ENCODE measurements around the gene PCSK5.

DNA sequence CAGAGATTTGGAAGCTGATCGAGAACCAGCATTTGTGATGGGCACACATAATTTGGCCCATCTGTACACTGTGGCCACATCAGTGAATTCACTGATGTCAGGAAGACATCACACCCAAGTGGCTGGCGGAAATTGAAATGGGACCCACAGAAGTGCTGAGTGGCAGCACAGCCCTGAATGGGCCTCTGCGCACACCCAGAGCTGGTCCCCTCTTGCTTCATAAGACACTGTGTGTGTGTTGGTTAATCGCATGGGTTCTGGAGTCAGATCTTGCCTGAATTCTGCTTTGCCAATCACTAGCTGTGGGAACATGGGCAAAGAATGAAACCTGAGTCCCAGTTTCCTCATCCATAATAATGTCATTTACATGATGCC, 72.2 kb downstream of the PCSK5 start:
- TF ChIP-seq, protein P1, sequence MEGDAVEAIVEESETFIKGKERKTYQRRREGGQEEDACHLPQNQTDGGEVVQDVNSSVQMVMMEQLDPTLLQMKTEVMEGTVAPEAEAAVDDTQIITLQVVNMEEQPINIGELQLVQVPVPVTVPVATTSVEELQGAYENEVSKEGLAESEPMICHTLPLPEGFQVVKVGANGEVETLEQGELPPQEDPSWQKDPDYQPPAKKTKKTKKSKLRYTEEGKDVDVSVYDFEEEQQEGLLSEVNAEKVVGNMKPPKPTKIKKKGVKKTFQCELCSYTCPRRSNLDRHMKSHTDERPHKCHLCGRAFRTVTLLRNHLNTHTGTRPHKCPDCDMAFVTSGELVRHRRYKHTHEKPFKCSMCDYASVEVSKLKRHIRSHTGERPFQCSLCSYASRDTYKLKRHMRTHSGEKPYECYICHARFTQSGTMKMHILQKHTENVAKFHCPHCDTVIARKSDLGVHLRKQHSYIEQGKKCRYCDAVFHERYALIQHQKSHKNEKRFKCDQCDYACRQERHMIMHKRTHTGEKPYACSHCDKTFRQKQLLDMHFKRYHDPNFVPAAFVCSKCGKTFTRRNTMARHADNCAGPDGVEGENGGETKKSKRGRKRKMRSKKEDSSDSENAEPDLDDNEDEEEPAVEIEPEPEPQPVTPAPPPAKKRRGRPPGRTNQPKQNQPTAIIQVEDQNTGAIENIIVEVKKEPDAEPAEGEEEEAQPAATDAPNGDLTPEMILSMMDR (optimal IDR thresholded peaks at IDR 0.05 in 1 of 3, IDR thresholded peaks at IDR 0.05 in 1 of 3, conservative IDR thresholded peaks at IDR 0.05 in 1 of 3; ENCODE audit: extremely low read depth in 1 of 3, insufficient read depth in 2 of 3, low read length in 3 of 3) = no peak
- no peak for TF ChIP-seq EZH2 (IDR thresholded peaks at IDR 0.05; ENCODE audit: low read length)
